SK-N-MC (cell line): Measurements from ENCODE around the gene OXTR.

Source experiments
- EZH2 ChIP-seq: fragments of 200-600 bp; sonication (generic); IDR thresholded peaks from one replicate; pipeline ENCODE4 v1.6.1; 2017; ENCODE audit warnings: antibody characterized with exemption
- POLR2AphosphoS5 ChIP-seq: IDR thresholded peaks from 2 replicates; pipeline ENCODE4 v1.6.1; 2012; ENCODE audit warnings: mild to moderate bottlenecking, low read depth, low read length, borderline replicate concordance

- TF ChIP-seq EZH2 (no peak), POLR2AphosphoS5 (no peak)
Measured at GRCh38 chr3:8743911-8744310, 25.5 kb downstream of the OXTR start.
